Adrenal gland (tissue), 5 donors: ENCODE results near the gene PARVB.

Source experiments
- POLR2A ChIP-seq, 2 donors: fragments of 450-650 bp; IDR thresholded peaks; one replicate each; pipeline ENCODE4 v1.6.1; 2017; ENCODE audit warnings: antibody characterized with exemption in 2 of 2, mild to moderate bottlenecking in 2 of 2, moderate library complexity in 1 of 2
- TF ChIP-seq, protein P1 (sequence below), 6 experiments: fragments of 450-650 bp in 4 of 6; fragments of 200-600 bp in 2 of 6; sonication (generic) in 1 of 6; IDR thresholded peaks; 1 replicate in 5 of 6; 2 replicates in 1 of 6; pipeline versions ENCODE4 v1.5.1 to v1.8.0; 2016 to 2021; ENCODE audit warnings: antibody characterized with exemption in 6 of 6, mild to moderate bottlenecking in 2 of 6, moderate library complexity in 1 of 6
- donor health status: DM: no; HTN: no; CAD: no.

DNA sequence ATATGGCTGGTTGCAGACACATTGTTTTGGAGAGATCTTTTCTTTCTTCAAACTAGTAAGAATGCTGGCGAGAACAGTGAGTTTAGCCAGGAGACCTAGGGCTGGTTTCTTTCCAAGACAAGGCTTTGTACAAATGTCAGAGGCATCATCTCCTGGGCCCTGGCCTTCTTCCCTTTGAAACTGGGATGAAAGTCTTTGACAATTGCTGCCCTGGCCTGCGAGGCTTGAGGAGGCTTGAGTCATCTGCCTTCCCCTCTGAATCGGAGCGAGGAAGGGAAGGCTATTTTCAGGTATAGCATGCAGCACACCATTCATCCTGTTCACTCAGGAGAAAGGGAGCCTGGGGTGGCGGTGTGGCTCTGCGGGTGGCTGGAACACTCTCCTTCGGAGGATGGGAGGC is 135.1 kb downstream of the PARVB start:
- TF ChIP-seq, protein P1, sequence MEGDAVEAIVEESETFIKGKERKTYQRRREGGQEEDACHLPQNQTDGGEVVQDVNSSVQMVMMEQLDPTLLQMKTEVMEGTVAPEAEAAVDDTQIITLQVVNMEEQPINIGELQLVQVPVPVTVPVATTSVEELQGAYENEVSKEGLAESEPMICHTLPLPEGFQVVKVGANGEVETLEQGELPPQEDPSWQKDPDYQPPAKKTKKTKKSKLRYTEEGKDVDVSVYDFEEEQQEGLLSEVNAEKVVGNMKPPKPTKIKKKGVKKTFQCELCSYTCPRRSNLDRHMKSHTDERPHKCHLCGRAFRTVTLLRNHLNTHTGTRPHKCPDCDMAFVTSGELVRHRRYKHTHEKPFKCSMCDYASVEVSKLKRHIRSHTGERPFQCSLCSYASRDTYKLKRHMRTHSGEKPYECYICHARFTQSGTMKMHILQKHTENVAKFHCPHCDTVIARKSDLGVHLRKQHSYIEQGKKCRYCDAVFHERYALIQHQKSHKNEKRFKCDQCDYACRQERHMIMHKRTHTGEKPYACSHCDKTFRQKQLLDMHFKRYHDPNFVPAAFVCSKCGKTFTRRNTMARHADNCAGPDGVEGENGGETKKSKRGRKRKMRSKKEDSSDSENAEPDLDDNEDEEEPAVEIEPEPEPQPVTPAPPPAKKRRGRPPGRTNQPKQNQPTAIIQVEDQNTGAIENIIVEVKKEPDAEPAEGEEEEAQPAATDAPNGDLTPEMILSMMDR (IDR thresholded peaks at IDR 0.05) = no peak
- TF ChIP-seq POLR2A (IDR thresholded peaks at IDR 0.05) = no peak
